Ishikawa (cell line): Measurements from ENCODE around the gene SLC2A4RG.

Experiments used
- EGR1 ChIP-seq: IDR thresholded peaks from 2 replicates; pipeline ENCODE4 v1.6.1; 2012
- TAF1 ChIP-seq: IDR thresholded peaks from 2 replicates; pipeline ENCODE4 v1.6.1; 2012; ENCODE audit warnings: low read depth, mild to moderate bottlenecking
- YY1 ChIP-seq: IDR thresholded peaks from 2 replicates; pipeline ENCODE4 v1.6.1; 2012; ENCODE audit warnings: low read depth

GRCh38 chr20:63782051-63782471 lies 42.5 kb downstream of the SLC2A4RG start:
- TF ChIP-seq YY1 (no peak), EGR1 (no peak), TAF1 (no peak)
